HK-2 (cell line): Measurements from ENCODE around the gene NANOS2.
"Not testable (repeated sequence)": the region's sequence is repeated elsewhere in the genome, so short reads cannot be mapped to it uniquely, and the experiment has no call there.

ENCODE experiments used
- DNase-seq: peaks from one replicate; pipeline ENCODE4 v3.0.0-alpha.2; 2018; ENCODE audit not compliant: unreplicated experiment

NANOS2 gene

GRCh38 chr19:45895983-45896599 lies 18.5 kb downstream of the NANOS2 start:
- not testable (repeated sequence) for DNase-seq

GRCh38 chr19:45895519-45895972 lies 19.0 kb downstream of the NANOS2 start:
- DNase-seq, result no peak

DNA sequence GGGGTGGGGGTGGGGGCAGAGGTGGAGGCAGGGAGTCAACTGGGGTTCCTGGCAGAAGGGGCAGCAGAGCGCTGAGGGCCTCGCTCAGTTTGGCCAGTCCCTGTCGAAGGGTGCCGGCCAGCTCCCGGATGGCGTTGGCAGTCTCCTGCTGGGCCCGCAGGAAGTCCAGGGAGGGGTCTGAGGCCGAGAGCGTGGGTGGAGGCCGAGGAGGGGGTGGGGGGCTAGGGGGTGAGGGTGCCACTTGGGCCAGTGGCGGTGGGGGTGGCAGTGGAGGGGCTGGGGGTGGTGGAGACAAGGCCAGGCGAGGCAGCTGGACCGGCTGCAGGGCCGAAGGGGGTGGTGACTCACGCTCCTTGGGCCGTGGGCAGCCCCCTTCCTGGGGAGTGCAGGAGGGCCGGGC lies 23.7 kb downstream of the NANOS2 start:
- DNase-seq, result no peak

DNA sequence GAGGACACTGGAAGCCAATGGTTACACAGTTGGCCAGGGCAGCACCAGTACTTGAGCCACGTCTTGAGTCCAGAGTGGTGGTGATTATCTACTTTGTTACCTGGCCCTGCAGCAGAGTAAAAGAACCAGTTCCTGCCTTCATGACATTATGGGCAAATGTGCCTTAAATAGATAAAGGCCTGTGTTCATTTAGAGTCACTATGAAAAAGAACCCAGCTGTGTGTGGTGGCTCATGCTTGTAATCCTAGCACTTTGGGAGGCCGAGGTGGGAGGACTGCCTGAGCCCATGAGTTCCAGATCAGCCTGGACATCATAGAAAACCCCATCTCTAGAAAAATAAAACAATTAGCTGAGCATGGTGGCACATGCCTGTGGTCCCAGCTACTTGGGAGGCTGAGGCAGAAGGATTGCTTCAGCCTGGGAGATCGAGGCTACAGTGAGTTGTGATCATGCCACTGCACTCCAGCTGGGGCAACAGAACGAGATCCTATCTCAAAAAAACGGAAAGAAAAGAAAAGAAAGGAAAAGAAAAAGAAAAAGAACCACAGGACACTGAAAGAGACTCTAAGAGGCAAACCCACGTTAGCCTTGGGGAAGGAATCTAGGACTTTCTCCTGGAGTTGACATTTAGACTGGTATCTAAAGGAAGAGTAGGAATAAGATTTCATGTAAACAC lies 25.2 kb downstream of the NANOS2 start:
- no peak for DNase-seq

DNA sequence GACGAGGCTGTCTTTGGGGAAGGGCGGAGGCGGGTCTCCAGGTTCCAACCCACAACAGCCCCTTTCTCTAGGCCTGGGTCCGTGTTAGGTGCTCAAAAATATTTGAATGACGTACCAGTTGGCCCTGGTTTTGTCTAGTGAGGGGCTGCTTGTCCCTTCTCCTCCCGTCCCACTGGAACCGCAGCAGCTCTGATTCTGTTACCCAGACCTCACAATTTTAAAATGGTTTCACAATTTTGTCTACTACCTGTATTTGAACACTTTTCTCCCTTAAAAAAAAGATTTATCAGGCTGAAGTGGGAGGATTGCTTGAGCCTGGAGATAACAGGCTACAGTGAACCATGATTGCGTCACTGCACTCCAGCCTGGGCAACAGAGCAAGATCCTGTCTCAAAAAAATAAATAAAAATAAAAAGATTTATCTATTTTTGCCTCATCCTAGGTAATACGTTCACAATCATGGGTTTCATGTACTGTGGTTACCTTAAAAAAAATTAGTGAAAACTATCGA lies 27.3 kb downstream of the NANOS2 start:
- DNase-seq, result no peak

DNA sequence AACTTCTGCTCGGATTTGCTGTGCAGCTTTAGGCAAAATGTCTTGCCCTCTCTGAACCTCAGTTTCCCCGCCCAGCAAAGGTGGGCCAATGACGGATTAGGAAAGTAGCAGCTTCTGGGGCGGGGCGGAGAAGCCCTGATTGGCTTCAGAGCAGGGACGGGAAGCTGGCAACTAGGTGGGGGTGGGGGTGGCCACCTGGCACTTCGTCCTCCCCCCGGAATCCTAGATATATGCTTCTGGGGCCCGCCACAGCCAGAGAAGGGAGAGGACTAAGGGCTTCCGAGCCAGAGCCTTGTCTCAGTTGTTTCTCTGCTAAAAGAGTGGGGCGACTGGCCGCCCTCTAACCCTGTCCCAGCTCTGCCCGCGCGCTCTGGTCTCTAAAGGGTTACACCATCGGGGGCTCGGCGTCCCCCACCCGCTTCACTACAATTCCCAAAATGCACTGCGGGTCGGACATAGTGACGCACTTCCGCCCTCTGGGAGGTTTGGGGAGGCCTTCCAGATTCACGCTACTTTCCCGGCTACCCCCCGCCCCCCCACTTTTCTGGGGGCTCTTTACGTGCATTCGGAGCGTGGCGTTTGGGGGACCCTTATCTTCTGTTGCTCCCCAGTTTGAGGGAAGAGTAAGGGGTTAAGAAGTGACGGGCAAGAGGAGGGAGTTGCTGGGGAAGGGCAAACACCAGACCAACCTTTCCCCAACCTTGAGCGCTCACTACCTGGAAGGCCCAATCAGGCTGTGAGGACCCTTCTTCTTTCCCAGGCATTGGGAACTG lies 28.0 kb downstream of the NANOS2 start:
- DNase-seq, result peak; percentile 89

DNA sequence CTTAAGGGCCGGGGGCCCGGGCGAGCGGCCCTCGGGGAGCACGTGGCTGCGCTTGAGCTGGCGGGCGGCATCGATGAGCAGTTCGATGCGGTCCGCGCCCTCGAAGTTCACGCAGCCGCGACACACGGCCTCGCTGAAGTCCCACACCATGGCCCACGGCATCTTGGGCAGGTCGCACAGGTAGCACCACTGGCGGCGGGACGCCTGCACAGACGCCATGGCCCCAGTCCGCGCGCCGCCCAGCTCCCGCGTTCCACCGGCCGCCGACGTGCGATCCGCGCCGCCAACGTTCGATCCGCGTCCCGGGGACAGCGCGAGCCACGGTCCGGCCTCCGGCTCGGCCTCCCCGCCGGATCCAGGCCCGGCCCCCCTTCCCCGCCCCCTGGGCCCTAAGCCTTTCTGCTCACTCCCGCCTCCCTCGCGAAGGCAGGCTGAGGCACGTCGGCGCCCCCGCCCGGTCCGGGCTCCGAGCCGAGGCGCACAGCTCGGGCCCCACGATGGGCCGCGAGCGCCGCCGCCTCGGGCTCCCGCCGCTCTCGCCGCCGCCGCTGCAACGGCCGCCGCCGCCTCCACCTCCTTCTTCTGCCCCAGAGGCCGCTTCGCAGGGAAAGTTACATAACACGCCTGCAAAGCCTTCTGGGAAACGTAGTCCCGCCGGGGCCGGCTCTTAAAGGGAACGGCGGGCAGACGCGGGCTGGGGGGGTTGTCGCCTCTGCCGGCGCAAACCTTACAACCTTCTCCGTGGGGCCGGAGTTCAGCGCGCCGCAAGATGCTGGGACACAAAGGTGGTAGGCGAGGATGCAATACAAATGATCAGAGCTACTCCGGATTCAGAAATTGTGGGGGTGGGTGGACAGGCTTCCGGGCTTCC lies 28.8 kb downstream of the NANOS2 start, which contains the start of gene IRF2BP1:
Gene IRF2BP1 (minus strand): TSS at position 586 of the 871 bp plus-strand sequence. CDS start 367 bp downstream, at position 219.
- DNase-seq, result peak; percentile 89

GRCh38 chr19:45884682-45885555 lies 29.7 kb downstream of the NANOS2 start:
- peak; percentile 50 for DNase-seq

DNA sequence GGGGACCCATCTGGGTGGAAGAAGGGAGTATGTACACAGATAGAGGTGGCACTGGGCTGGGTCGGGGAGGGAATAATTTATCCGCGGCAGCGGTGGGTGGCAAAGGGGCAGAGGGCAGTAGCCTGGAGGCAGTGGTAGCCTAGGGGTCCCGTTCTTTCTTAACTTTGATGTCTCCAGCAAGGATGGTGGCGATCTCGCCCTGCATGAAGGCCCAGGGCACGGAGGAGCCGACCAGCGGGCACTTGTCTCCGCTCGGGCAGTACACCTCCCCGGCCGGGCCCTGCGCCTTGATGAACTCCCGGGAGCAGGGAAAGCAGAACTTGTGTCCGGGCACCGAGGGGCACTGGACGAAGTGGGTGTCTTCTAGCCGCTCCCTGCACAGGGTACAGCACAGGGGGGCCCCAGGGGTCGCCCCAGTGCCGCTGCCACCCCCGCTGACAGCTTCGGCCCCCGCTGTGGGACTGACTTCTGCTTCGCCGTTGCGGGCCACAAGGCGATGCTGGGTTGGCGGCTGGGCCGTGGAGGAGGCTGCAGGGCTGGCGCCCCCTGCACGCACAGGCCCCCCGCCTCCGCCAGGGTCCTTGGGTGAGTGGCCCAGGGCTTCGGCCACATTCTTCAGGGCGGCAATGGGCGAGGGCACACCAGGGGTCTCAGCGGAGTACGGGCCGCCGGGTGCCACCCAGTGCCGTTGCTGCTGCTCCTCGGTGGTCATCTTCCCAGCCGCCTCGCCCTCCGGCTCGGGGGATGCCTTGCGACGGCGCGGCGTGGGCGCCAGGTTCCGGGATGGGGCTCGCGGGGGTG lies 30.5 kb downstream of the NANOS2 start:
- DNase-seq, result no peak

DNA sequence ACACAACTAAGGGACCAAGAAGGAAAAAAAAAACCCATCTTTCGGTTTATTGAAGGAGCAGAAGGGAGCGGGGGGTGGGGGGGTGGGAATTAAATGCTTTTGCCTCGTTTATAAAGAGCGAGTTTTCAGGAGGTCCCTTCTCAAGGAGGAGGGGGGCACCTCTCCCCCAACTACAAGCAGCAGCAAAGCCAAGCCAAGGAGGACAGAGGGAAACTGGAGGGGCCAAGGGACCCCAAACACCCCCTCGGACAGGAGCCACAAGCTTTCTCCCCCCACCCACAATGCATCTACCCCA lies 31.0 kb downstream of the NANOS2 start:
- DNase-seq, result no peak

- DNase-seq, result peak; percentile 89
Observed at GRCh38 chr19:45882652-45883585, 31.7 kb downstream of the NANOS2 start.

GRCh38 chr19:45881909-45882528 lies 32.6 kb downstream of the NANOS2 start:
- DNase-seq, result no peak

DNA sequence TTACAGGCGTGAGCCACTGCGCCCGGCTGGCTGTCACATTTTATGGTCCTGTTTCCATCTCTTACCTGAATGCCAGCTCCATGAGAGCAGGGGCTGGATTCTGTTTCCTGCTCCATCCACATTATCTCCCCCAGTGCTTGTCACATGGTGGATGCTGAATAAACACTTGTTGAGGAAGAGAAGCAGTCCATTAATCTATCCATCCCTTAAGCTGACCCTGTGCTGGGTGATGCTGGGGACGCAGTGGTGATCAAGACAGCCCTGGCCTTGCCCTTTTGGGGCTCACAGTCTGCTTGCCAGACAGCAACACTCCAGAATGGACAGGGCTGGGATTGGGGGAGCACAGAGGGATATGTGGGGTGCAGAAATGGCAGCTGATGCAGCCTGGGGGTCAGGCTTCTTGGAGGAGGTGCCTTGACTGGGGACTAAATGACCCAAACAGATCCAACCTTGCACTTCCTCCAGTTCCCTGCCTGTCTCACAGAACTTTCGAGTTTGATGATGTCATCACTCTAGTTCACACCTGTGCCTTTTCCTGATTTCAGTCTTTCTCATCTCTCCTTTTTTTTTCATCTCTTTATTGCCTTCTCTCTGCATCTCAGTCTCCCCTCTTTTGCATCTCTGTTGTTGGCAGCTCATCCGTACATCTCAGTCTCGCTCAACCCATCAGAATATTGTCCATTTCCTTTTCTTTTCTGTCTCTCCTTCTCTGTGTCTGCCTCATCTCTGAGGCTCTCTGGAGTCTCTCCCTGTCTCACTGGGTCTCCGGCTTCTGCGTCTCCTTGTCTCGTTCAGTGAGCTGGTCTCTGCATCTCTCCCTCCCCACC lies 33.3 kb downstream of the NANOS2 start:
- no peak for DNase-seq

- no peak for DNase-seq
Observed at GRCh38 chr19:45879971-45880370, 34.6 kb downstream of the NANOS2 start.

- DNase-seq, result no peak
Observed at GRCh38 chr19:45879055-45879454, 35.5 kb downstream of the NANOS2 start.

GRCh38 chr19:45878043-45878794 lies 36.4 kb downstream of the NANOS2 start:
- DNase-seq, result no peak
